Measurements from ENCODE around the gene NDP. TPM values are rescaled to one million over a fixed set of nuclear protein-coding genes. Genes with fewer than 3 reads are reported as not detected.

The NDP gene
- total RNA-seq, 4 donors from 2014 or later: not detected

- no peak for TF ChIP-seq CTCF (IDR thresholded peaks at IDR 0.05; ENCODE audit: low read depth)
Observed at GRCh38 chrX:43962636-43963035, 10.6 kb downstream of the NDP start.

GRCh38 chrX:43961699-43962098 lies 11.5 kb downstream of the NDP start:
- no peak for TF ChIP-seq CTCF (IDR thresholded peaks at IDR 0.05; ENCODE audit: low read depth)

GRCh38 chrX:43958529-43958928 lies 14.7 kb downstream of the NDP start:
- TF ChIP-seq CTCF (IDR thresholded peaks at IDR 0.05; ENCODE audit: low read depth): no peak

- TF ChIP-seq CTCF (IDR thresholded peaks at IDR 0.05; ENCODE audit: low read depth): no peak
Observed at GRCh38 chrX:43956034-43956433, 17.2 kb downstream of the NDP start.

- TF ChIP-seq CTCF (IDR thresholded peaks at IDR 0.05; ENCODE audit: low read depth): no peak
Observed at GRCh38 chrX:43953218-43953617, 20.0 kb downstream of the NDP start.

- no peak for TF ChIP-seq CTCF (IDR thresholded peaks at IDR 0.05; ENCODE audit: low read depth)
Observed at GRCh38 chrX:43949669-43950068, 23.5 kb downstream of the NDP start.

GRCh38 chrX:43940816-43941474 lies 32.2 kb downstream of the NDP start:
- no peak for TF ChIP-seq CTCF (IDR thresholded peaks at IDR 0.05; ENCODE audit: low read depth)

All from subcutaneous adipose tissue (tissue), 4 donors.